Peyer's patch (tissue), 4 donors: Measurements from ENCODE around the gene NOXA1. TPM values are rescaled to one million over a fixed set of nuclear protein-coding genes. Genes with fewer than 3 reads are reported as not detected.

Experiments
- DNase-seq, 3 donors: peaks; one replicate each; pipeline ENCODE4 v3.0.0-alpha.2; 2017 to 2019
- H3K27ac ChIP-seq, 4 donors: fragments of 200-600 bp; sonication (generic); one replicate each; pipeline ENCODE4 v1.5.1; 2016 to 2019
- H3K27me3 ChIP-seq, 2 donors: fragments of 200-600 bp; sonication (generic); one replicate each; pipeline ENCODE4 v1.5.1; 2019
- H3K36me3 ChIP-seq, 3 donors: fragments of 200-600 bp; sonication (generic); one replicate each; pipeline ENCODE4 v1.5.1; 2016 to 2019
- H3K4me1 ChIP-seq, 4 donors: fragments of 200-600 bp; sonication (generic); one replicate each; pipeline ENCODE4 v1.5.1; 2016 to 2019
- H3K4me3 ChIP-seq, 4 donors: fragments of 200-600 bp; sonication (generic); 1 replicate in 3 of 4; 2 replicates in 1 of 4; pipeline ENCODE4 v1.5.1; 2016 to 2019; ENCODE audit warnings: mild to moderate bottlenecking in 1 of 4
- H3K9me3 ChIP-seq, 4 donors: fragments of 200-600 bp; sonication (generic); one replicate each; pipeline ENCODE4 v1.5.1; 2016 to 2019; ENCODE audit warnings: mild to moderate bottlenecking in 1 of 4
- CTCF ChIP-seq, 6 experiments: fragments of 450-650 bp in 4 of 6; fragments of 200-600 bp in 2 of 6; sonication (generic) in 1 of 6; IDR thresholded peaks; one replicate each; pipeline ENCODE4 v1.5.1; 2017 to 2019; ENCODE audit warnings: antibody characterized with exemption in 6 of 6, mild to moderate bottlenecking in 3 of 6, moderate library complexity in 1 of 6
- POLR2A ChIP-seq, 2 donors: fragments of 450-650 bp; IDR thresholded peaks; one replicate each; pipeline ENCODE4 v1.5.1; 2017; ENCODE audit warnings: antibody characterized with exemption in 2 of 2, mild to moderate bottlenecking in 2 of 2, moderate library complexity in 2 of 2
- total RNA-seq, 4 donors: library from RNA; depleted of rRNA; stranded (reverse); fragments of >200 nt; gene quantifications; one replicate each; pipeline ENCODE4 v1.1.0, GENCODE V29; 2016

NOXA1 gene
- total RNA-seq, 4 donors from 2014 or later: 28.2 to 37.3 (median 33.2) TPM

GRCh38 chr9:137396634-137397367 lies 26.4 kb upstream of the NOXA1 start:
- Histone ChIP-seq H3K4me3 (no peak overlapping the region), H3K9me3 (no peaks in the 10 kb centered on the region), H3K27me3 (no peaks in the 10 kb centered on the region), H3K4me1 (peaks cover 0 to 19% (median 0%) of the 10 kb centered on the region in 4 donors), H3K36me3 (peaks cover 0 to 10% (median 0%) of the 10 kb centered on the region in 3 donors), H3K27ac (no peak overlapping the region)
- no peak for DNase-seq
- TF ChIP-seq CTCF (IDR thresholded peaks at IDR 0.05) (no peak), POLR2A (IDR thresholded peaks at IDR 0.05) (no peak)

- no peaks in the 10 kb centered on the region for H3K9me3 ChIP-seq
- no peaks in the 10 kb centered on the region for H3K27me3 ChIP-seq
- peaks cover 0 to 15% (median 0%) of the 10 kb centered on the region in 4 donors for H3K4me1 ChIP-seq
- peaks cover 0 to 10% (median 0%) of the 10 kb centered on the region in 3 donors for H3K36me3 ChIP-seq
- H3K4me3 ChIP-seq: no peak overlapping the region
- TF ChIP-seq CTCF (IDR thresholded peaks at IDR 0.05): no peak
- no peak overlapping the region for H3K27ac ChIP-seq
- no peak for DNase-seq
These were observed 25.3 kb upstream of the NOXA1 start for GRCh38 chr9:137397675-137398423.

GRCh38 chr9:137398561-137399468 lies 24.4 kb upstream of the NOXA1 start:
- Histone ChIP-seq H3K9me3 (no peaks in the 10 kb centered on the region), H3K36me3 (peaks cover 0 to 10% (median 0%) of the 10 kb centered on the region in 3 donors), H3K27ac (no peak overlapping the region), H3K4me1 (peaks cover 0 to 15% (median 0%) of the 10 kb centered on the region in 4 donors), H3K27me3 (no peaks in the 10 kb centered on the region), H3K4me3 (no peak overlapping the region)
- no peak for DNase-seq
- TF ChIP-seq CTCF (IDR thresholded peaks at IDR 0.05) (no peak), POLR2A (IDR thresholded peaks at IDR 0.05) (no peak)

GRCh38 chr9:137402746-137403145 lies 20.4 kb upstream of the NOXA1 start:
- H3K4me1 ChIP-seq: peaks cover 0 to 31% (median 4%) of the 10 kb centered on the region in 4 donors
- H3K36me3 ChIP-seq: no peaks in the 10 kb centered on the region
- H3K27me3 ChIP-seq: no peaks in the 10 kb centered on the region
- no peak for DNase-seq
- H3K4me3 ChIP-seq: no peak overlapping the region
- no peak overlapping the region for H3K27ac ChIP-seq
- H3K9me3 ChIP-seq: no peaks in the 10 kb centered on the region
- TF ChIP-seq CTCF (IDR thresholded peaks at IDR 0.05) (no peak), POLR2A (IDR thresholded peaks at IDR 0.05) (no peak)

GRCh38 chr9:137403269-137403668 lies 19.9 kb upstream of the NOXA1 start:
- Histone ChIP-seq H3K4me1 (peaks cover 0 to 33% (median 5%) of the 10 kb centered on the region in 4 donors), H3K9me3 (no peaks in the 10 kb centered on the region), H3K36me3 (no peaks in the 10 kb centered on the region), H3K27ac (no peak overlapping the region), H3K27me3 (no peaks in the 10 kb centered on the region), H3K4me3 (no peak overlapping the region)
- no peak for DNase-seq
- TF ChIP-seq POLR2A (IDR thresholded peaks at IDR 0.05) (no peak), CTCF (IDR thresholded peaks at IDR 0.05) (no peak)
